CD4-positive, alpha-beta T cell treated with Interleukin-15 for 1 hour (primary cell): Measurements from ENCODE around the gene KCND1.
"Not testable (repeated sequence)": the region's sequence is repeated elsewhere in the genome, so short reads cannot be mapped to it uniquely, and the experiment has no call there.

ENCODE experiments used
- DNase-seq: peaks from one replicate; pipeline ENCODE4 v3.0.0-alpha.2; 2020

Gene KCND1

DNA sequence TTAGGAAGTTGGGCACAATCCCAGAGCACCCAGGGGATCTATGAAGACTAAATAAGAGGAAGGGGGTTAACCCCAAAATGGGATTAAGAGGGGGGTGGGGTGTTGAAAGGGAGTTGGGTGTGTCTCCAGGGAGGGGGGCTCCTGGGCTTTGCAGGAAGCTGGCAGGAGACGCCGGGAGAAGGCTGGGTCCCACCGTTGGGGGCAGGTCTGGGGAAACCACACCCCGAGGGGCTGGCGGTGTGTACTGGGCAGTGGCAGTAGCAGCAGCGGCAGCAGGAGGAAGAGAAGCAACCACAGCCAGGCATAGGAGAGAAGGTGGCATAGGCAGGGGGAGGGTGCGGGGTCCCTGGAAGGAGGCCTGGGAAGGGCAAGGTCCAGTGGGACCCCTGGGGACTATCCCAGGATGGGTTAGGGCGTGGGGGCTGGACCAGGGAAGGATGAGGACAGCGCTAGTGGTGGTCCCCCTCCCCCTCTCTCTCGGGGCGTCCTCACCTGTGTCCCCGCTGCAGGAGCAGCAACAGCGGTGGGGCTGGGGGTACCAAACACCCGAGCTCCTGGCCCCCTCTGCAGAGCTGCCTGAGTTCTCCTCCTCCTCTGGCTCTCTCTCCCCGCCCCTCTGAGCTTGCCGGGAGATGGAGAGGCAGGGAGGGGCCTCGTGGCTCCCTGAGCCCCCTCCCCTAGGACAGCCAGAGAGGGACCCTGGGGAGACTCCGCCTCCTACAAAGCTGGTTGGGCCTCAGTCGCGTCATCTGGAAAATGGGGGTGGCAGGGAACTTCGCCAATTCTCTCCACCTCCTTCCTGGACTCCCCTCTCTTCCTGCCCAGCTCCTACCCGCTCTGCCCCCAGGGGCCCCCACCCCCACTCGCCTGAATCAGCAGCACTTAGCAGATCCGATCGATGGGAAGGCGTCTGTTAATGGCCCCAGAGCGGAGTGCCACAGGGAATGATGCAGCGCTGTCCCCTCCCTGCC, at the start of gene KCND1:
TSS of gene KCND1 (minus strand) at position 596 of the 971 bp plus-strand sequence. CDS start 1,573 bp downstream, outside the sequence.
- DNase-seq = no peak

- no peak for DNase-seq
Observed at GRCh38 chrX:49019599-49020249, 48.1 kb upstream of the KCND1 start.

- no peak for DNase-seq
Observed at GRCh38 chrX:49019050-49019449, 47.4 kb upstream of the KCND1 start.

- no peak for DNase-seq
Observed at GRCh38 chrX:49003696-49004095, 32.1 kb upstream of the KCND1 start.

- DNase-seq = peak; percentile 92
Observed at GRCh38 chrX:49002091-49002935, 30.7 kb upstream of the KCND1 start, which contains the start of gene GRIPAP1. GRIPAP1 (minus strand) TSS chrX:49002264; CDS start chrX:49002229, 35 bp downstream.

- peak; percentile 80 for DNase-seq
Observed at GRCh38 chrX:49001521-49002090, 30.0 kb upstream of the KCND1 start.

GRCh38 chrX:49000636-49001035, 29.0 kb upstream of the KCND1 start:
- no peak for DNase-seq

DNA sequence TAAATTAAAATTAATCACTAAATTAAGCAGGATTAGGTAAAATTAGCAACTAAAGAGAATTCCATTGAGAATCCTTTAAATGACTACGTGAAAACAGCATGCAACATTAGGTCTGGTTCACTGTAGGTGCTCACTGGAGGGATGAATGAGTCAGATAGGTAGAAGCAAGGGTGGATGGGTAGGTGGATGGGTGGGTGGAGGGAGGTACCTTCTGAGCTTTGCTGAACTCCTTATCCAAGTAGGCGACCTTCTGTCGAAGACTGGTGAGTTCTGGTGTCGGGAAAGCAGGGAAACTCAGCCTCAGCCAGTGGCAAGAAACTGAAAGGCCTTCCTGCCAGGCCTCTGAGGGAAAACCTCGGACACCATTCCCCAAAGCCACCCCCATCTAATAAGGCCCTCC, 27.4 kb upstream of the KCND1 start:
- no peak for DNase-seq

DNA sequence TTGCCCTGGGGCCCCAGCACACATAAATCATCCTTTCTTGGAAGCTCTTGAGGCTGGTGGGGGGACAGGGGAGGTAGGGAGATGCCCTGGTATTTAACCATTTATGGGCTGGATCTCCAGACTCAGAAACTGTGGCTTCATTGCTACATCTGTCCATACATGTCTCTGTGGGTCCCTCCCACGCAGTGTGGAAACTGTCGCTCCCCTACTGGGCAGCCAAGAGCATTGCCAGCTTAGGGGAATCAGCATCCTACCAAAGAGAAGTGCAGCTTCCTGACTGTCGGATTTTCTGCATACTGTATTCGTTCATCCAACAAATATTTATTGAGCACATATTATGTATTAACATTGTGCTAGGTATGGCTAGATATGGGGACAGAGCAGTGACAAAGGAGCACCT, 26.7 kb upstream of the KCND1 start:
- DNase-seq = no peak

DNA sequence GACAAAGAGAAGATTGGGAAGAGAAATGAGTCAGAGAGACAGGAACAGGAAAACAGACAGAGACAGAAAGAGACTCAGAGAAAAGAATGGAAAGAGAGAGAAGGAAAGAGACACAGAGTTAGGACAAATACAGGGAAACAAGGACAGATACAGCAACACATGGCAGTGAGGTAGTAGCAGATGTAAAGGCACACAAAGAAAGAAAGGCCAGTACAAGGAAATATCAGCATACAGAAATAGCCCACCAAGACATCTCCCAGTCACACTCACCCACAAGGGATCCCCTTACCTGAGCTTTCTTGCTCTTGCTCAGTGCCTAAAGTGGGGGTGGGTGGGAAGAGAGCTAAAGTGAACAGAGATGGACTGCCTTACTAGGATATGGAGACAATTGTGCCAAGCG, 26.2 kb upstream of the KCND1 start:
- DNase-seq = no peak

DNA sequence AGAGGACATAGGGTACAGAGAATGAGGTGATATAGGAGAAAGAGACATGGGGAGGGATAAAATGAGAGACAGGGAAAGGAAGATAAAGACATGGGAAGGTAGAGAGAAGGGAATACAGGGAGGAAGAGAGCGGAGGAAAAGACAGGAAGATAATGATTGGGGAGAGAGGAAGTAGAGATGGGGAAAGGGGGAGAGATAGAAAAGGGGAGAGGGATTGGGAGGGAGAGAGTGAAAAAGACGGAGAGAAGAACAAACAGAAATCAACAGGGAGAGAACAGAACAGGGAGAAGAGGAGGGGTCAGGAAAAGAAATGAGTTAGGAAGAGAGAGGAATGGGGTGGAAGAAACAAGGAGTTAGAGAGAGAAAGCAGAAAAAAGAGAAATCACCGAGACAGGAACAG, 25.8 kb upstream of the KCND1 start:
- no peak for DNase-seq

GRCh38 chrX:48996969-48997368, 25.3 kb upstream of the KCND1 start:
- no peak for DNase-seq

DNA sequence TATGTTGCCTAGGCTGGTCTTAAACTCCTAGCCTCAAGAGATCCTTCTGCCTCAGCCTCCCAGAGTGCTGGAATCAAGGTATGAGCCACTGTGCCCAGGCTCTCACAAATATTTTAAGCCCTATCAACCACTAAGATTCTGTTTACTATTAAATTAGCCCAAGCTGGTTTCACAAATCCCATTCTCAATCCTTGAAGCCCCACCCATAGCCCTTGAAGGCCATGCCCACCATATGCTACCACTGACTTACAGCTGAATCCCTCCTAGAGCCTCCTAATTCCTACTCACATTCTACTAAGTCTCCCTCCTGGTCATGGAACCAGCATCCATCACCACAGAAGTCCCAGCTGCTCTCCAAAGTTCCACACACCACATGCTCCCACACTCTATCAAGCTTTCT, 20.7 kb upstream of the KCND1 start:
- no peak for DNase-seq

- DNase-seq = no peak
Observed at GRCh38 chrX:48989483-48989882, 17.8 kb upstream of the KCND1 start.

DNA sequence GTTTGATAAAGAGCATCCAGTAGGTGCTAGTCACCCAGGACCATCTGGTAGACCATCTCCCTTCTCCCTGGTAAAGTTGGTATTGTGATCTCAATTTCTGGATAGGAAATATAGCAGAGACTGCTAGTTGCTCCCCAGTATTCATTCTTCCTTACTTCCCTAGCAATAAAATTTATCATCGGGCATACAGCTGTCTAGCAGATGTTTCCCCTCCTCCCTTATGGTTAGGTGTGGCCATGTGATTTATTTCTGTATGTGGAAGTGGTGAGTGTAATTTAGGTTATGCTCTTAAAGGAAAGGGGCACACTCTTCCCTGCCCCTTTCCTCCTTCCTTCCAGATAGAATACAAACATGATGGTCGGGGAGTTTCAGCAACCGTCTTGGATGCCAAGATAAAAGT, 12.3 kb upstream of the KCND1 start:
- DNase-seq = no peak

DNA sequence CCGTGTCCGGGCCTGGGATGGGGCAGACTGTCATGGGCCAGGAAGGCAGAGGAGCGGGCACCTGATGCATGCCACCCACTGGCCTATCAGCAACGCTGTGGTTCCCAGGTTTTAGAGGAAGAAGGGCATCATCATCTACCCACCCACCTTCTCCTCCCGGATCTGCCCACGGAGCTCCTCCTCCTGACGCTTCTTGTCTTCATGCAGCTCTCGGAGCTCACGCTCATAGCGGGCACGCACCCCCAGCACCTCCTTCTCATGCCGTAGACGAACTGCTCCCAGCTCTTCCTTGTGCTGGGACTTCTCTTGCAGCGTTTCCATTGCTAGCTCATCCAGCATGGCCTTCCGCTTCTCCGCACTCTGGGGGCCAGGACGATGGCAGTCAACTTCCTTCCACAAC, 11.4 kb upstream of the KCND1 start:
- no peak for DNase-seq

- no peak for DNase-seq
Observed at GRCh38 chrX:48981178-48981577, 9.5 kb upstream of the KCND1 start.

DNA sequence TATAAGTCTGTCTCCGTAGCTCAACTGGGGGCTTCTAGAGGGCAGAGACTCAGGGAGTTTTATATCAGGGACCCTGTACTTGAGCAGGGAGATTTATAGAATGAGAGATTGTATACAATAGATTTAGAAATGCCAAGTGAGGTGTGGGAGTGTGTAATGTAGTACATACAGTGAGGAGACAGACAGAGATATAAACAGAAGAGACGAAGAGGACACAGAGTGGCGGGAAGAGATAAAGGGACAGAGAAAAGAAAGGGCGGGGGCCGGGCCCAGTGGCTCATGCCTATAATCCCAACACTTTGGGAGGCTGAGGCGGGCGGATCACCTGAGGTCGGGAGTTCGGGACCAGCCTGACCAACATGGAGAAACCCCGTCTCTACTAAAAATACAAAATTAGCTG, 8.7 kb upstream of the KCND1 start:
- DNase-seq = not testable (repeated sequence)

DNA sequence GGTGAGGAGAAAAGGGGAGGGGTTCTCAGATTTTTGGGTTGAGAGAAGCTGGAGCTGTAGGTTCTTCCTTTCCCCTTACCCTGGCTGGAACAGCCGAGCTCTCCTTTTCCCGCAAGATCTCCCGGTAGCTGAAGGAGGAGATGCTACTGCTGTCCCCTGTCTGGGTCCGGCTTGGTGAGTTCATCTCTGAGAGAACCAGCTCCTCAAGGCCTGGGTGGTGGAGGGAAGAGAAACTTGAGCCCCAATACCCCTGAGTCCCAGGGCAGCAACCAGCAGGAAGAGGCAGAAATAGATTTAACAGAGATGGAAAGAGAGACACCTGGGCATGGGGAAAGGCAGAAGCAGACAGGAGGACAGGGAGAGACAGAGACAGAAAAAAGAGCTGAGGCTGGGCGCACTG, 6.6 kb upstream of the KCND1 start:
- DNase-seq = no peak

- DNase-seq = no peak
Observed at GRCh38 chrX:48976086-48976485, 4.4 kb upstream of the KCND1 start.

DNA sequence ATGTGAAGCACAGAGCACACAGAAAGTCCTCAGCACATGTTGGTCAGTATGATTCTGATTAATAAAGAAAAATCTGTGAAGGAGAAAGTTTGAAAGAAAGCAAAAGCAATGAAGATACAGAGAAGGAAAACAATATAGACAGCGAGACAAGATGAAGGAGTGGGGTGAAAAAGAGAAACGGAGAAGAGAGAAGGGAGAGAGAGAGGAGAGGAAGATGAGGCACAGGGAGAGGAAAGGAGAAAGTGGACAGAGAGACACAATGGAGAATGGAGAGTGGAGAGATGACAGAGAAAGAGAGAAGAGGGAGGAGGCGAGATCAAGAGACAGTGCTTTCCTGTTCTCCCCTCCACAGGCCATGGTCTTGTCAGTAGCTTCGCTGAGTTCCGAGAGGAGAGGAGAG, 3.9 kb upstream of the KCND1 start:
- DNase-seq = no peak

DNA sequence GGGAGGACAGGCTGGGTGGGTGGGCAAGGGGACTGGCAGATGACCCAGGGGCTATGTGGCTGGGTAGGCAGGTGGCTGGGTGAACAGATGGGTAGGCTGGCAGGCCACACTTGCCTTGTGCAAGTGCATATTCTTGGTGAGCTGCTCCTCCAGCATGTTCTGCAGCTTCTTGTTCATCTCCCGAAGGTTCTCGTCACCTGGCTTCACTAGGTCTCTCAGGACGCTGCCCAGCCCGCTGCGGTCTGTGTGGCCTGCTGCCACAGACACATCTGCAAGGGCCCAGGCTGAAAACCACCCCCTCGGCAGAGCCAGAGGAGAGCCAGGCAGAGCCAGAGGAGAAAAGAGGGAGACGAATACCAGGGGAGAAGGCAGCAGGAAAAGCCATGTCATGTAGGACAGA, 3.4 kb upstream of the KCND1 start:
- DNase-seq = no peak

DNA sequence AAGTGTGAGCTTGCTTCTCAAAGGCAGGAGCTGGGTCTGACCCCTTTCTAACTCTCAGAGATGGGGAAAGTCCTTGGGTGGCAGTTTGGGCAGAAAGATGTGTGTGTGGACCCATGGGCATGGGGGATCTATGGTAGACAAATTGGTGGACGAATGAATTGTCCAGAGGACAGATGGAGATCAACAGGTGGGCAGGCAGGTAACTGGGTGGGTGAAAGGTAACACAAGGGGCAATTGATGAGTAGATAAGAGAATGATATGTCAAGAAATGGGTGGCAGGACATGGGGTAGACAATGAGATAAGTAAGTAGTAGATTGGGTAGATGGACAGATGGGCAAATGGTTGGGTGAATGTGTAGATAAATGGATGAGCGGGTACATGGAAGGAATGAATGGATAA, 2.9 kb upstream of the KCND1 start:
- no peak for DNase-seq
